G401.6 (cell line): ENCODE measurements around the gene MYOZ2.

Source experiments
- FAIRE-seq: peaks from 2 replicates; lab custom pipeline; 2012; peaks lifted over from hg19 to GRCh38; lab: Jason Lieb, UNC

The MYOZ2 gene

DNA sequence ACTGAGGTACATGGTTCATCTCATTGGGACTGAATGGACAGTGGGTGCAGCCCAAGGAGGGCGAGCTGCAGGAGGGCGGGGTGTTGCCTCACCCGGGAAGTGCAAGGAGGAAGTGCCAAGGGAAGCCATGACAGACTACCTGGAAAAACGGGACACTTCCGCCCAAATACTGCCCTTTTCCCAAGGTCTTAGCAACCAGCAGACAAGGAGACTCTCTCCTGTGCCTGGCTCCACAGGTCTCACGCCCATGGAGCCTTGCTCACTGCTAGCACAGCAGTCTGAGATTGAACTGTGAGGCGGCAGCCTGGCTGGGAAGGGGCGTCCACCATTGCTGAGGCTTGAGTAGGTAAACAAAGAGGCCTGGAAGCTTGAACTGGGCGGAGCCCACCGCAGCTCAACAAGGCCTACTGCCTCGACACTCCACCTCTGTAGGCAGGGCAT is 62.2 kb downstream of the MYOZ2 start:
- no peak for FAIRE-seq

DNA sequence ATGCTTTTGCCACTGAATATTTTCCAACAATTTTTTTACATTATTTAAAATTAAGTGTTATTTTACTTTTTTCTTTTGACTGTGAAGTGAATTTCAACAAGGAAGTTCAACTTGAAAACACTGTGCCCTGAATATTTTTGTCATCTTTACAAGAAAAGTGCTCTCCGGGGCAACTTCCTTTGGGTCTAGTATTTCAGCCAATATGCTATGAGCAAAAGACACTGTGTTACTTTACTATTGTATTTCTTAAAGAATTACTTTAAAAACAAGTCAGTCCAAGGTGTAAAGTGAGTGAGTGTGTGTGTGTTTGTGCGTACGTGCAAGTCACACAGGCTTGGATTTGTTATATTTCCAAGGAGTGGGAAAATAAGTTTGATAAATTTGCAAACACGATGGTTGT is 69.3 kb downstream of the MYOZ2 start:
- FAIRE-seq: no peak

DNA sequence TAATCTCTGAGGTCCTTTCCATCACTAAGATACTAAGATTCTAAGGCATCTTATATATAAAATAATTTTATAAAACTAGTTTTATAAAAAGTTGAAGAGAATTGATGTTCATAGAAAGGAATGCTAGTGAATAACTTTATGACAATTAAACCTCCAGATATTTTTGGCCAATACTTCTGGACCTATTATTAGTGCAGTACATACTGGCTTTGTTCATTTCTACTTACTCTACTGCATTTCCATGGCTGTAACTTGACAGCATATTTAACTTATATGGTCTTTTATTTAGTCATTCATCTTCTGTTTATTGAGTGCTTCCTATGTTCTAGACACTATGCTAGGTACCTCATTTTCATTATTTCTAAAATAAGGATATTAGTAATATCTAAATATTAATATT is 70.1 kb downstream of the MYOZ2 start:
- FAIRE-seq: peak; percentile 27

DNA sequence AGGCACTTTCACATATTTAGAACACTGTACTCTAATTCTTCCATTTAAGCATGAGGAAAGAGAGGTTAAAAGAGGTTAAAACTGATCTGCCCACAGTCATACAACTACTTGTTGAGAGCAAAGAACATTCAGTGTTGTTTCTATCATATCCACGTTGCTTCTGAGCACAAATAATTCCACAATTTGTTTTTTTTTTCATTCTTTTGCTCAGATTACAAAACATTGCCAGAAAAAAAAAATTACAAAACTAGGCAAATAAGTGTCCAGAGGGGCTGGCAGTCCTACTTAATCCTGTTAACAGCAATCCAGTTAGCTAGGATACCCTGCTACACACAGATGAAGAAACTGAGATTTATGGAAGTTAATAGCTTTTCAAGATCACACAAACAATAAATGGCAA is 70.5 kb downstream of the MYOZ2 start:
- FAIRE-seq: no peak

DNA sequence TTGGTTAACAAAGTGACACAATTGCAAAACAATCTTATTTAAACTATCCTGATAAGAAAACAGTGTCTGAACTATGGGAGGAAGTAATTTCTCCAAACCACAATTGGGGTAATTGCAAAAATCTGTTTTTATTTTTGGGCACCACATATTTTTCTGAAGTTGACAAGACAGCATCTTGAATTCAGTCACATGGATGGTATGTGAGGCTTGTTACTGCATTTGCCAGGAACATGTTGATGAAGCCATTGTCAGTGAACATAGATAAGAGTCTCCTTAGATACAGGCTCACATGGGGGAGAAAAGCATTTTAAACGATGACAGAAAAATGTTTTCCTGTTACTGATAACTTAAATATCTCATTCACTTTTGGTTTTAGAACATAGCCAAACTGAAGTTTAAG is 71.4 kb downstream of the MYOZ2 start:
- no peak for FAIRE-seq

DNA sequence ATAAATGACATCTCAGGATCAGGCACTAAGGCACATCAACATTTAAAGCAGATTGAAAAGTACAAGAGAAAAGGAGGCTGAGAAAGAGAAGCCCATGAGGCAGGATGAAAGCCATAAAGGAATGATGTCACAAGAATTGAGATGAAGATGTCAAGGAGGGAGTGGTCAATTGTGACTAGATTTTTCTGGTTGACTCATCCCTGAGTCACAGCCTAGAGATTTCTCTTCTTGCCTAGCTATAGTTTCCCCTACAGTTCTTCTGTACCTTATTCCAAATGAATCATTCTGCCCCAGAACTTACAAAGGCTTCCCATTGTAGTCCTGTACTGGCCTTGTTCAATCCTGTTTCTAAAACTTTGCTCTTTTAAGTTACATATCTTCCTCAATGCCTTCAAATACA is 73.4 kb downstream of the MYOZ2 start:
- no peak for FAIRE-seq

DNA sequence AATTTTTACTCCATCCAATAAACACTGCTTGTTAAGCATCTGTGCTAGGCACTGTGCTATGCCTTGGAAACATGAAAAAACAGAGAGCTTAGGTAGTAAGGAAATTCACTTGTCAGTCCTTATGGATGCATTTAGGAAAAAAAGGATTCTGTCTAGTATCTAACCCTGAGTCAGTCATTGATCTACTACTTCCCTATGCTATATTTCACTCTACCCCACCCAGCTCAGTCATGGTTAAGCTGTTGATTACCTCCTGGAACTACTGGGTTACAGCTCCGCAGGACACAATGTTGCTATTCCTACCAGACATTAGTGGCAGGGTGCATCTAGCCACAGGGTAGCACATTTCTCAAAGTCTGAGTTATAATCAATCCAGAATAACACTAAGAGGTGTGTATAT is 74.0 kb downstream of the MYOZ2 start:
- no peak for FAIRE-seq

DNA sequence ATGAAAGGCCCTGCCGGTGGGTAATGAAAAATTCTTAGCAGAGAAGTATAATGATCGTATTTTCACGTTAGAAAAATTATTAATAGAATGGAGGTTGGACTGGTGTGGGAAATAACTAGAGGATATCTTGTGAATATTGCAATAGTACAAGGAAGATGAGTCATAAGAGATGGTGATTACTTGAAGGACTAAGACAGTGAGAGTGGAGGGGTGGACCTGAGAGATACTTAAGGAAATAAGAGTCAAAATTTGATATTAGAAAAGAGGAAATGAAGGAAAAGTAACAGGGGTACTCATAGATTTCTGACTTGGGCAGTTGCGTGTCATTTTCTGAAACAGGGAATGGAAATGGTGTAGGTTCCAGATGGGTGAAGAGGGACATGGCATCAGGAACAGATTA is 75.1 kb downstream of the MYOZ2 start:
- no peak for FAIRE-seq

DNA sequence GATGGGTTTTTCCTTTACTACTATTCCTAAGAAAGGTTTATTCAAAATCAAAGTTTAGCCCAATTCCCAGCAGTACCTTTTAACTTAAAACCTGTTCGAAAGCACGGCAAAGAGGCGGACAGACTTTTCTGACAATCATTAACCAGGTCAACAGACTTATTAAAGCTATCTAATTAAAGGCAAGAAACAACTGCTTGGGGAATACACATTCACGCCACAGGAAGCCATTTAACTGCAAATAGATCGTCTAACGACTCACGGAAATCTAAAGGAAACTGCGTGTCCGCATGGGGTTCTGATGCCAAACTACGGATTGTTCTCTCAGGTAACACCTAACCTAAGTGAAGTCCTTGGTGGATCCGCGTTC is 76.2 kb downstream of the MYOZ2 start:
- FAIRE-seq: no peak

DNA sequence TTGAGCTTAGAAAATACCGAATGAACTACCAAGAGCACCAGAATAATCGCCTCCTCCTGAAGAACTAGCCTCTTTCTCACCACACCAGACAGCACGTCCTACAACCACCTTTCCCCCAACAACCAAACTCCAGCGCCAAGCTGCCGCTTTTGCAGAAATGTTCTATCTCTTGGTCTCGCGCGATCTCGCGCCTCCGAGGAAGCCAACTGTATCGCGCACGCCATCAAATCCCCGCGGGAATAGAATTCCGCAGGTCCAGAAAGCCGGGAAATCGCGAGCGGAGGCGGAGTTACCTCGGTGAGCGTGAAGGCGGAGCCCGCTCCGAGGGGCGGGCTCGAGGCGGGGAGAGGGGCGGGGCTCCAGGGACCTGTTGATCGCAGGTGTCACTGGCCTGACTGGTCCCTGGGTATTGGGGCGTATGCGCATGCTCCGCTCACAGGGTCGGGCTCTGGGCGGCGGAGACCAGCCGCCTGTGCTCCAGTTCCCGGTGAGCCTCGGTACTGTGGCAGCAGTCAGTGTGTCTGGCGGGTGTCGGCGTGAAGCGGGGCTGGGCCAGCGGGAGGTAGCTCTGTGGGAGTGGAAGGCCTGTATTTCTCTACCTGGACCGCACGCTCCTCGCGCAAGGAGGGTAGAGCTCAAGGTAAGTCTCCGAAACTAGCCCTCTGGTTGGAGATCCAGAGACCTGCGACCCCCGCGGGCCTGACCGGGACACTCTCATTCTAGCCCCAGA is 76.8 kb downstream of the MYOZ2 start, which contains the start of gene USP53:
Gene USP53 (plus strand): TSS at position 480 of the 730 bp plus-strand sequence. CDS start 27,047 bp downstream, outside the sequence.
- FAIRE-seq: peak; percentile 98

DNA sequence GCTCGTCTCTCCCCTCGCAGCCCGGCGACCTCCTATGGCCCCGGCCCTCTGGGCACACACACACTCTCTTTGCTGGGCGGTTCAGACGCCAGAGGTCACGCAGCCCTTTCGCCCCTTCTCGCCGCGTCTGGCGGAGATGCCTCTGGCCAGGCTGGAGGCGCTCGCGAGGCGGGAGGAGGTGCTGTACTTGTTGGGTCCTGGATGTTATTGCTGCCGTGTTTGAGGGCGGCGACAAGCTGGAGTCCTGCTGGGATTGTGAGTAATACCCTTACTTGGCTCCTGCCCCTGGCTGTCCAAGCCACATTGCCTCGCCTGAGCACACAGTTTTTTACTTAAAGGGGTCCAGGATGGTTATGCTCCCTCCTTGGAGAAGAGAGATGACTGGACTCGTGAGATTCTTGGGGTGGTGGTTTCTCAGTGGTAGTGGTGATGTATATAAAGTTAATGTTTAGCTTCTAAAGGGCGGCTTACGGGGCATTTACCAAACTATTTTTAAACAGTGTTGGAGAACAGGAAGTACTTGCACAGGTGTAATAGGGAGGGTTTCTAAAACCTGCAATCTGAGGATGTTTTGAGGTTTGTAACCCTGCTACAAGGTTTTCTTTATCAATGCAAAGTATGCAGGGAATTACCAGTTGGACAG is 77.5 kb downstream of the MYOZ2 start:
- FAIRE-seq: peak; percentile 56

DNA sequence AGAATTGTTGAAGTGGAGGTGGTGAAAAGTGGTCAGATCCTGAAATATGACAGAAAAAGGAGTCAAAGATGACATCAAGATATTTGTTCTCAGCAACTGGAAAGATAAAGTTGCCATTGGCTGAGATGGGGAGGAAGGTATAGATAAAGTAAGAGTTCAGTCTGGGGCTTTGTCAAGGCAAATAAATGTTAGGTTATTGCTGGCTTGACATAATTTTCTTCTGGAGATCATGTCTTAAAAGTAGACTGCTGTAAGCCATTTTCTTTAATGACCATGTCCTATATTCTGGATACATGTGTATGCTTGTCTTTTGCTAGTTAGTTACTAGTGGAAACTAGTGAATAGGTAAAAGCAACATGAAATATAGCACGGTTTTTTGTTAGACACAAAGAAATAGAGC is 82.5 kb downstream of the MYOZ2 start:
- no peak for FAIRE-seq

DNA sequence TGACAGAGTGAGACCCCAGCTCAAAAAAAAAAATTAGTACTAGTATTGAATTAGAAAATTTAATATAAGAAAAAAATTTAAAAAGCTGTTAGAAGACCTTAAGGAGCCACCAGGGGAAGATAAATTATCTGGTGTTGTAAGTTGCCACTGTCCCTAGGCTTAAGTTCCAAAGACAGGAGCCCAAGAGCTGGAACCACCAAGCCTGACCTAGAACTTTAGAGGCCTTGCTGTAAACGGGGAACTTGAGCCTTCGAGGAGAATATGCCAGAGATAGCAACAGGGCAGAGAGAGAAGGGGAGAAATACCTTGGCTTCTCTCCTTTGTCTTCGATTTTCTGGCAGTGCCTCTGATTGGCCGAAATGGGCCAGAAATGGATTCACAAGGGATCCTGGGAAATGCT is 85.8 kb downstream of the MYOZ2 start:
- FAIRE-seq: no peak

DNA sequence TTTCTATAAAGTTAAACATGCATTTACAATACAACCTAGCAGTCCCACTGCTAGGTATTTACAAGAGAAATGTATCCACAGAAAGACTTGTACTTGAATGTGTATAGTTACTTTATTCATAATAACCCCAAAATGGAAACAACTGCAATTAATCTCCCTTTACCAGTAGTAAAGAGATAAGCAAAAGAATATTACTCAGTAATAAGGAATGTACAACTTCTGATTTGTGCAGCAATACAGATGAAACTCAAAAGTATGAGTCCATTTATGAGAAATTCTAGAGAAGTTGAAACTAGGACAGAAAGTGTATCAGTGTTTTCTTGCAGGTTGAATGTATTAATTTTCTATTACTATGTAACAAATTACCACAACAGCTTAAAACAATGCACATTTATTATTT is 92.1 kb downstream of the MYOZ2 start:
- no peak for FAIRE-seq

DNA sequence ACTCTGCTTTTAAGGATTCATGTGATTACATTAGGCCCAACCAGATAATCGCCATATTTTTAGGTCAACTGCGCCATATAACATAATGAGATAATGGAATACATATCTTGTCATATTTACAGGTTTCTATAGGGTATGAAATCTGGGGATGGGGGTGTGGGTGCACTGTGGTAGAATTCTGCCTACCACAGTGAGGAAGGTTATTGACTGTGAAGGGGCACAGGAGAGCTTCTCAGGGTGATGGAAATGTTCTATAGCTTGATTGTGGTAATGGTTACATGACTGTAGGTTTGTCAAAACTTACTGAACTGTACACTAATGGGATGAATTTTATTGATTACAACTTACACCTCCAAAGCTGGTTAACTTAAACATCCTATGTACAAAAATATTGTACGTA is 92.8 kb downstream of the MYOZ2 start:
- no peak for FAIRE-seq

DNA sequence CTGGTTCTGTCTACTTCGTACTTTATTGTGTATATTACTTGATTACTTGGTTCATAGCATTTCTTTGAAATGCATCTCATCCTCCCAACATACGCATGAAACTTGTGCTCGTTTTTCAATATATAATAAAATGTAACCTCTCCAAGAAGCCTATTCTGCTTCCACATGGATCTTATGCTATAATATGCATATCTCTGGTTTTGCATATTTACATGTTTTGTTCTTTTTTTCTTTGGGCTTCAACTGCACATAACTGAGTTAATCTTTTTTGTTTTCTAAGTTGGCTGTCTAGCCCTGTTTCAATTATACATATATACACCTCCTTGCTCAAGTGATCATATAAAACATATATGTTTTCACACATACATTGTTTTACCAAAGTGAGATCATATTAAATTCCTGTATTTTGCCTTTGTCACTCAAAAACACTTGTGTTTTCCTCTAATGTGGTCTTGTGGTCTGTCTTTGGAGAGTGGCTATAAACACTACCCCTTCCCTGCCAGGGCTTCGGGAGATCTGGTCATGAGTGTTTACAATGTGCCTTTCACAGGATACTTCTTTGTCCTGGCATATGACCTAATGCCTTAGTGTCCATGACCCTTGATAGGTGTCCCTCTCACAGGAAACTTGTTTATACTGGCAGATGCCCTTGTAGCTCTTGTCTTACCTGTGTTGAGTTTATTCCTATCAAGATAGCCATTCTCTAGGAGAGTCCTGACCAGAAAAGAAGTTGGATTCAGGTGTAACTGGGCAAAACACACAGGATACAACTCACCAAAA is 94.5 kb downstream of the MYOZ2 start:
- no peak for FAIRE-seq

DNA sequence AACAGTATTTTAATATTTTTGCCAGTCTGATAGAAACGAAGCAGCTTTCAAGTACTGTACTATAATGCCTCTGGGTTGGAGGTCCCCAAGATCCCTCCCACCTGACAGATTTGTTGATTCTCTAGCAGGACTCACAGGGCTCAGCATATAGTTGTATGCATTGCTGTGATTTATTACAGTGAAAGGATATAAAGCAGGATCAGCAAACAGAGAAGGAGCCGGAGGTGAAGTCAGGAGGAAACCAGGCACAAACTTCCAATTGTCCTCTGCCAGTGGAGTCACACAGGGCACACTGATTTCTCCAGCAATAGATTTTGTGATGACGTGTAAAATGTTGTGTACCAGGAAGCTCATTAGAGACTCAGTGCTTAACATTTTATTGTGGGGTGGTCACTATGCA is 95.9 kb downstream of the MYOZ2 start:
- no peak for FAIRE-seq

DNA sequence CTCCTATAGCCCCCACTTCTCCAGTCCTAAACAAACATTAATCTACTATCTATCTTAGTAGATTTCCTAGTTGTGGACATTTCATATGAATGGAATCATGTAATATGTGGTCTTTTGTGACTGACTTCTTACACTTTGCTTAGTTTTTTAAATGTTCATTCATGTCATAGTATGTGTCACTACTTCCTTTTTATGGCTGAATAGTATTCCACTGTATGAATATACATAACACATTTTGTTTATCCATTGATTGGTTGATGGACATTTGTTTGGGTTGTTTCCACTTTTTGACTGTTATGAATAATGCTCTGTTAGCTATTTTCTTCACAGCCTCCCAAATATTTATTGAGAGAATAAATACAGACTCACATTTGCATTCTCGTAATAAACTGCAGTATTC is 96.7 kb downstream of the MYOZ2 start:
- no peak for FAIRE-seq

DNA sequence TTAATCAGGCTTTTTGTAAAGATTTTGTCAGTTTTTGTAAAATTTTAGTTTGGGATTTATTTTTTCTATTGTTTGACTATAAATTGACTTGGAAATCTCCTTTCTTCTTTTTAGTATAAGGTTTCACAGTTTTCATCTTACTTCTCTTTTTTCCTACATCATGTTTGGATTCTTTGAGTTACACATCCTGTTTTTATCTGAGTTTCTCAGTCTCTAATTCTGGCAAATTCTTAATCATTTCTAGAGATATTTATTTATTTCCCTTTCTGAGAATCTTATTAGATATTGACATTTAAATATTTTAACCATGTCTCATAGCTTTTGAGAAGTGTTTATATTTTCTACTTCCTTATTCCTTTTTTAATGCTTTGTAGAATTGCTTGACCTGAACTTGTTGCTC is 97.6 kb downstream of the MYOZ2 start:
- peak; percentile 76 for FAIRE-seq

DNA sequence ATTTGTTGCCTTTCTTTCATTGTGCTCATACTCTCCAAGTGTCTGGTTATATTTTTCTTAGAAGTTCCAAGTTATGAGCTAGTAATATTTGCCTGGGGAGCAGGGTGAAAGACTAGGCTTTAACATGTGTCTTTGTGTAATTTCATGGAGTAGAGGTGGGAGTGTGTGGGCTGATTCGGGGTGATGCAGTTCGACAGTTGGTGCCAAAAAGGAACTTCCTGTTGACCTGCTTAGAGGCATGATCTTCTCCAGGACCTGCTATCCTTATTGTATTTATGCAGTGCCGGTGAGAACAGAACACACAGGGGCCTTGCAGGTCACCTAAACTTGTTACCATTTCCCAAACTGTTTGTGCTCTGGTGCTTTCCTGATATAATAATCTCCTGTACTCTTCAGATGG is 98.1 kb downstream of the MYOZ2 start:
- no peak for FAIRE-seq

DNA sequence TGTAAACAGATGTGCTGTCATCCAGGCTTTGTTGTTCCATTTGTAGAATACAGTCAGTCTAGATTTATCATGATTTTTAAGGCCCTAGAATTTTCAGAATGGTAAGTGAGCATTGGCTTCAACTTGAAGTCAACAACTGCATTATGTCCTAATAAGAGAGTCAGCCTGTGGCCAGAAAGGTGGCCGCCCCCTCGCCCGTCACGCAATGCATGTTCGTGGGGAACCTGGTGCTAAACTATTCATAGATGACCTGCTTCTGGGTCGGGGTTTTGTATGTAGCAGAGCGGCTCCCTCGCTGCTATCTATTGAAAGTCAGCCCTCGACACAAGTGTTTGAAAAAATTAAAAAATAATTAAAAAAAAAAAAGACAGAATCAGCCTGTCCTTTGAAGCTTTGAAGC is 101.6 kb downstream of the MYOZ2 start:
- FAIRE-seq: no peak
